K562 (cell line): ENCODE measurements around the gene SHISA4. TPM values are rescaled to one million over a fixed set of nuclear protein-coding genes. Genes with fewer than 3 reads are reported as not detected.

ENCODE experiments used
- ATAC-seq: fragments of 200-7000 bp; cut with Tn5 transposase; 3 replicates; pipeline ENCODE4 v1.9.1; 2020; ENCODE audit warnings: moderate library complexity
- BruUV-seq: library from RNA; stranded (reverse); fragments of 400-500 nt; replicated peaks from 2 replicates; lab custom pipeline; 2021; lab: Mats Ljungman, UMichigan
- CTCF ChIA-PET: fragments of 300-600 bp; formaldehyde crosslinking; extraction: SDS; loops from one replicate; lab custom pipeline; 2021; ENCODE audit warnings: low intra/inter-chr PET ratio; lab: Yijun Ruan, JAX
- POLR2A ChIA-PET: fragments of 300-600, 350-650 bp; sonication (Branson Sonifier 250); formaldehyde crosslinking; extraction: SDS; loops from one replicate; lab custom pipeline; 2021; ENCODE audit warnings: antibody characterized with exemption, inconsistent platforms; lab: Yijun Ruan, JAX
- DNase-seq, 4 experiments: peaks; one replicate each; pipeline versions ENCODE4 v3.0.0 to v3.0.0-alpha.2; 2011 to 2018; ENCODE audit warnings: low spot score in 3 of 4, mixed read lengths in 3 of 4; ENCODE audit errors: extremely low read depth in 1 of 4
- FAIRE-seq: peaks from 2 replicates; lab custom pipeline; 2011; peaks lifted over from hg19 to GRCh38; lab: Jason Lieb, UNC
- H2AFZ ChIP-seq: 2 replicates; pipeline ENCODE4 v1.6.0; 2011; ENCODE audit warnings: low read depth, low read length, control low read depth, inconsistent platforms
- H3K27ac ChIP-seq: fragments of 200-600 bp; 3 replicates; pipeline ENCODE4 v1.8.0; 2011; ENCODE audit warnings: low read depth, mild to moderate bottlenecking, control low read depth, inconsistent platforms, low read length, moderate library complexity, mixed read lengths; ENCODE audit errors: extremely low read depth
- H3K27me3 ChIP-seq, 2 experiments: fragments of 300-600 bp in 1 of 2; 2 replicates in 1 of 2; 3 replicates in 1 of 2; pipeline versions ENCODE4 v1.6.0 to v1.8.0; 2011; ENCODE audit warnings: inconsistent platforms in 2 of 2, low read length in 2 of 2, mild to moderate bottlenecking in 1 of 2, mixed read lengths in 1 of 2, moderate library complexity in 1 of 2; ENCODE audit not compliant: control insufficient read depth in 2 of 2, insufficient read depth in 2 of 2
- H3K36me3 ChIP-seq: fragments of 300-600 bp; 3 replicates; pipeline ENCODE4 v1.8.0; 2011; ENCODE audit warnings: mild to moderate bottlenecking, low read length, inconsistent platforms; ENCODE audit not compliant: control insufficient read depth, insufficient read depth
- H3K4me1 ChIP-seq, 2 experiments: fragments of 200-600 bp in 1 of 2; replicated peaks in 1 of 2; 2 replicates in 1 of 2; 3 replicates in 1 of 2; pipeline versions ENCODE4 v1.5.1 to v1.8.0; 2011; ENCODE audit warnings: inconsistent platforms in 2 of 2, low read length in 2 of 2, mild to moderate bottlenecking in 1 of 2, mixed read lengths in 1 of 2, moderate library complexity in 1 of 2; ENCODE audit not compliant: control insufficient read depth in 2 of 2, insufficient read depth in 2 of 2
- H3K4me2 ChIP-seq: 2 replicates; pipeline ENCODE4 v1.6.1; 2011; ENCODE audit warnings: low read length, control low read depth, inconsistent platforms, mixed read lengths; ENCODE audit not compliant: insufficient read depth
- H3K4me3 ChIP-seq: fragments of 200-600 bp; sonication (generic), shearing (Covaris generic); 2 replicates; pipeline ENCODE4 v1.5.1; 2016; ENCODE audit warnings: control low read depth, inconsistent platforms
- H3K79me2 ChIP-seq: fragments of 200-600 bp; 3 replicates; pipeline ENCODE4 v1.8.0; 2011; ENCODE audit warnings: low read length, inconsistent platforms; ENCODE audit not compliant: control insufficient read depth, insufficient read depth
- H3K9ac ChIP-seq, 2 experiments: 2 replicates each; pipeline versions ENCODE4 v1.6.0 to v1.6.1; 2011; ENCODE audit warnings: low read depth in 2 of 2, low read length in 2 of 2, control low read depth in 1 of 2, inconsistent platforms in 1 of 2, mild to moderate bottlenecking in 1 of 2, mixed read lengths in 1 of 2; ENCODE audit not compliant: insufficient read depth in 1 of 2
- H3K9me1 ChIP-seq: one replicate; pipeline ENCODE4 v1.6.0; 2011; ENCODE audit warnings: inconsistent platforms, mild to moderate bottlenecking, low read length, moderate library complexity; ENCODE audit not compliant: control insufficient read depth, insufficient read depth
- H3K9me3 ChIP-seq: replicated peaks from 2 replicates; pipeline ENCODE4 v1.5.1; 2011; ENCODE audit warnings: low read depth, low read length, inconsistent platforms; ENCODE audit not compliant: control insufficient read depth, insufficient read depth
- H4K20me1 ChIP-seq: replicated peaks from 2 replicates; pipeline ENCODE4 v1.6.1; 2011; ENCODE audit warnings: low read length, inconsistent platforms, mixed read lengths; ENCODE audit not compliant: control insufficient read depth, insufficient read depth
- ATF1 ChIP-seq, 2 experiments: fragments of 450-650 bp in 1 of 2; IDR thresholded peaks; 2 replicates each; pipeline ENCODE4 v1.6.1; 2016; ENCODE audit warnings: missing compliant biosample characterization in 1 of 2, missing genetic modification characterization in 1 of 2
- BACH1 ChIP-seq: fragments of 200-800 bp; sonication (Bioruptor generic); IDR thresholded peaks from 2 replicates; pipeline ENCODE4 v1.6.1; 2016; ENCODE audit warnings: missing genetic modification characterization, missing compliant biosample characterization
- CREM ChIP-seq: IDR thresholded peaks from 2 replicates; pipeline ENCODE4 v1.6.1; 2014; ENCODE audit warnings: antibody characterized with exemption, low read depth
- CTCF ChIP-seq, 3 experiments: IDR thresholded peaks in 2 of 3; conservative IDR thresholded peaks in 1 of 3; 2 replicates each; pipeline ENCODE4 v1.5.1; 2011 to 2012; ENCODE audit warnings: low read length in 3 of 3, mild to moderate bottlenecking in 3 of 3, control low read depth in 2 of 3, improper control_type of control experiment in 1 of 3, inconsistent platforms in 1 of 3, low read depth in 1 of 3, mixed read lengths in 1 of 3, moderate library complexity in 1 of 3; ENCODE audit not compliant: insufficient read depth in 2 of 3
- DPF2 ChIP-seq: fragments of 450-650 bp; IDR thresholded peaks from 2 replicates; pipeline ENCODE4 v1.6.1; 2016
- FOXM1 ChIP-seq, 2 experiments: fragments of 450-650 bp in 1 of 2; sonication (generic) in 1 of 2; formaldehyde crosslinking in 1 of 2; IDR thresholded peaks; 2 replicates each; pipeline versions ENCODE4 v1.6.1 to v1.9.0; 2017 to 2022; ENCODE audit warnings: low read depth in 2 of 2, mild to moderate bottlenecking in 2 of 2, missing genetic modification reagents in 1 of 2, moderate library complexity in 1 of 2
- HMBOX1 ChIP-seq: sonication (generic); IDR thresholded peaks from 2 replicates; pipeline ENCODE4 v1.6.1; 2016
- ID3 ChIP-seq, 2 experiments: fragments of 250-450 bp in 1 of 2; fragments of 450-650 bp in 1 of 2; sonication (Bioruptor Pico) in 1 of 2; IDR thresholded peaks; 2 replicates each; pipeline versions ENCODE4 v1.6.1 to v1.8.0; 2016 to 2021; ENCODE audit warnings: mild to moderate bottlenecking in 2 of 2, moderate library complexity in 2 of 2, missing compliant biosample characterization in 1 of 2, missing genetic modification characterization in 1 of 2
- MEIS2 ChIP-seq: fragments of 450-650 bp; IDR thresholded peaks from 2 replicates; pipeline ENCODE4 v1.6.1; 2014; ENCODE audit warnings: mild to moderate bottlenecking; ENCODE audit not compliant: partially characterized antibody
- MYNN ChIP-seq, 2 experiments: sonication (generic); formaldehyde crosslinking in 1 of 2; IDR thresholded peaks; 2 replicates each; pipeline versions ENCODE4 v1.5.0 to v1.6.1; 2016 to 2020; ENCODE audit warnings: antibody characterized with exemption in 1 of 2, missing genetic modification reagents in 1 of 2
- NRF1 ChIP-seq, 2 experiments: fragments of 450-650 bp; IDR thresholded peaks in 1 of 2; conservative IDR thresholded peaks in 1 of 2; 2 replicates each; pipeline ENCODE4 v1.6.1; 2014; ENCODE audit warnings: mild to moderate bottlenecking in 2 of 2
- POLR2A ChIP-seq: fragments of 450-650 bp; conservative IDR thresholded peaks from 2 replicates; pipeline ENCODE4 v1.6.1; 2016
- PPARD ChIP-seq: fragments of 250-450 bp; sonication (Bioruptor Pico); IDR thresholded peaks from 2 replicates; pipeline ENCODE4 v1.8.0; 2022; ENCODE audit warnings: inconsistent platforms, mild to moderate bottlenecking, moderate library complexity
- SMARCE1 ChIP-seq: fragments of 450-650 bp; IDR thresholded peaks from 2 replicates; pipeline ENCODE4 v1.7.1; 2016; ENCODE audit warnings: mild to moderate bottlenecking
- SUPT5H ChIP-seq: fragments of 450-650 bp; IDR thresholded peaks from 2 replicates; pipeline ENCODE4 v1.6.1; 2016
- ZNF444 ChIP-seq: fragments of 250-450 bp; sonication (Bioruptor Pico); IDR thresholded peaks from 2 replicates; pipeline ENCODE4 v1.4.0; 2020; ENCODE audit warnings: mild to moderate bottlenecking, moderate library complexity
- ZNF740 ChIP-seq, 3 experiments: fragments of 200-800 bp in 1 of 3; sonication (Bioruptor generic) in 1 of 3; sonication (generic) in 1 of 3; formaldehyde crosslinking in 1 of 3; IDR thresholded peaks; 2 replicates each; pipeline versions ENCODE4 v1.6.1 to v1.8.0; 2016 to 2022; ENCODE audit warnings: mild to moderate bottlenecking in 2 of 3, missing compliant biosample characterization in 2 of 3, missing genetic modification characterization in 2 of 3, missing genetic modification reagents in 1 of 3
- WGBS: fragments of 100-300 bp; shearing (Covaris generic); methylation state at CpG from one replicate; pipeline ENCODE4 v1.1.6; 2016; ENCODE audit warnings: low coverage, mixed read lengths; ENCODE audit not compliant: insufficient coverage; ENCODE audit errors: missing lambda C conversion rate; 5-methylcytosine and 5-hydroxymethylcytosine counted together
- in situ Hi-C: fragments of 300-500 bp; cut with MboI; formaldehyde crosslinking; loops from 4 replicates; pipeline ENCODE4 v1.15.0; 2018; ENCODE audit warnings: inconsistent platforms, mixed read lengths
- intact Hi-C: fragments of 100-400 bp; cut with micrococcal nuclease; formaldehyde crosslinking; loops from 2 replicates; pipeline ENCODE4 v1.14.2; 2022
- polyA plus RNA-seq, 8 experiments: library from polyadenylated mRNA; depleted of rRNA in 4 of 8; stranded (reverse) in 5 of 8; unstranded in 3 of 8; fragments of >200 nt; fragmentation: Nextera tagmentation in 2 of 8; fragmentation: Illumina TruSeq in 1 of 8; extraction: Ambion mirVana in 2 of 8; extraction: Trizol in 1 of 8; gene quantifications; 2 replicates each; pipeline versions ENCODE4 v1.2.1 to v1.2.3, GENCODE V29; 2011 to 2014; ENCODE audit warnings: inconsistent platforms in 1 of 8, missing spikeins in 1 of 8
- total RNA-seq, 7 experiments: library from RNA; depleted of rRNA in 6 of 7; stranded (reverse); fragments of >200 nt in 6 of 7; fragmentation: Illumina TruSeq in 2 of 7; extraction: Trizol in 2 of 7; gene quantifications; 2 replicates each; pipeline versions ENCODE4 v1.2.1 to v1.2.3, GENCODE V29; 2011 to 2021; ENCODE audit warnings: low replicate concordance in 1 of 7

SHISA4 gene
- total and polyA plus RNA-seq, 9 of the 15 experiments (the other 6 are each of a cell fraction or from before 2014, with no cell fraction given), result 0.15 to 0.95 (median 0.68) TPM; not detected in 2

- peaks cover 4% of the 10 kb centered on the region for H4K20me1 ChIP-seq
- peak overlapping the region; percentile 43; the same call in 2 of the 3 replicates for H3K27ac ChIP-seq
- no peak overlapping the region for H3K4me2 ChIP-seq
- POLR2A ChIA-PET, result interaction anchor here (0.6 to 2.5 kb wide), 16 partner anchors 9 to 348 kb away, joined by 3 to 9 read pairs (median 3); partner anchors contain the start of gene TIMM17A
- no peak overlapping the region for H3K9ac ChIP-seq
- H3K36me3 ChIP-seq, result peaks cover 10% of the 10 kb centered on the region; the same call in 1 of the 3 replicates
- 24% methylated on average over 2 of the region's 2 CpGs for WGBS
- CTCF ChIA-PET, result interaction anchor here (0.6 kb wide), 1 partner anchor 88 kb away, joined by 3 read pairs; no protein-coding TSS in a partner anchor
- H3K79me2 ChIP-seq, result no peaks in the 10 kb centered on the region
- H2AFZ ChIP-seq, result no peak overlapping the region
- peaks cover 32 to 55% of the 10 kb centered on the region in 2 experiments for H3K4me1 ChIP-seq
- no TSS peak for BruUV-seq
- in situ Hi-C loops (no loop called here), intact Hi-C loops (loop anchor here (5.0 kb wide), 3 partner anchors 55 to 350 kb away; partner anchors contain the start of gene IPO9)
- H3K27me3 ChIP-seq, result no peaks in the 10 kb centered on the region
- peak; percentile 45 to 66 (median 60) for DNase-seq
- peak; percentile 34 for ATAC-seq
- H3K9me1 ChIP-seq, result no peaks in the 10 kb centered on the region
- H3K9me3 ChIP-seq, result no peaks in the 10 kb centered on the region
- H3K4me3 ChIP-seq, result no peak overlapping the region
- FAIRE-seq, result no peak
- TF ChIP-seq NRF1 (conservative IDR thresholded peaks at IDR 0.05 in 1 of 2, IDR thresholded peaks at IDR 0.05 in 1 of 2) (peak in 1 of 2 experiments; percentile 10; a peak in 1 of 4 replicates), CREM (peak; percentile 90), ZNF444 (CRISPR knock-in tag) (no peak), DPF2 (peak; percentile 56), BACH1 (tag) (peak; percentile 50; the same call in 1 of the 2 replicates), CTCF (IDR thresholded peaks at IDR 0.05 in 2 of 3, conservative IDR thresholded peaks at IDR 0.05 in 1 of 3; ENCODE audit: insufficient read depth in 2 of 3, low read depth in 1 of 3, low read length in 3 of 3) (peak; percentile 24 to 42 (median 34); a peak in 4 of 6 replicates), FOXM1 (IDR thresholded peaks at IDR 0.05; ENCODE audit: low read depth) (no peak), FOXM1 (CRISPR knock-in tag; IDR thresholded peaks at IDR 0.05; ENCODE audit: low read depth) (no peak), MEIS2 (peak; percentile 22), HMBOX1 (peak; percentile 68), PPARD (CRISPR knock-in tag) (no peak), ZNF740 (CRISPR knock-in tag; IDR thresholded peaks at IDR 0.05) (peak; percentile 65; the same call in 1 of the 2 replicates), ZNF740 (tag; IDR thresholded peaks at IDR 0.05) (no peak), POLR2A (0 out of 2 replicates have a peak, but pooled peaks have one; percentile 28), ID3 (CRISPR knock-in tag; IDR thresholded peaks at IDR 0.05) (no peak), ID3 (tag; IDR thresholded peaks at IDR 0.05) (no peak), SMARCE1 (peak; percentile 45; the same call in 1 of the 2 replicates), SUPT5H (0 out of 2 replicates have a peak, but pooled peaks have one; percentile 28), MYNN (IDR thresholded peaks at IDR 0.05) (0 out of 2 replicates have a peak, but pooled peaks have one; percentile 46), MYNN (CRISPR knock-in tag; IDR thresholded peaks at IDR 0.05) (no peak), ATF1 (CRISPR knock-in tag; IDR thresholded peaks at IDR 0.05) (no peak), ATF1 (tag; IDR thresholded peaks at IDR 0.05) (peak; percentile 61; the same call in 1 of the 2 replicates)
These were observed 6.0 kb upstream of the SHISA4 start for GRCh38 chr1:201882665-201883132.
